ENCODE measurements around the gene MPZL3. TPM values are rescaled to one million over a fixed set of nuclear protein-coding genes. Genes with fewer than 3 reads are reported as not detected.

The MPZL3 gene
- total RNA-seq, 4 donors from 2014 or later, result 6.9 to 15.3 (median 12.3) TPM

GRCh38 chr11:118294053-118294452 lies 41.9 kb upstream of the MPZL3 start:
- no peak for DNase-seq
- intact Hi-C loops (cut with DNase I), result no loop called here
- 89 to 92% methylated on average over 2 of the region's 2 CpGs for WGBS, 2 donors
- no peak for TF ChIP-seq POLR2A (IDR thresholded peaks at IDR 0.05)
- TF ChIP-seq CTCF (IDR thresholded peaks at IDR 0.05), result no peak
- Histone ChIP-seq H3K36me3 (no peaks in the 10 kb centered on the region), H3K27ac (no peak overlapping the region), H3K4me3 (replicated peaks in 1 of 3) (no peak overlapping the region), H3K9me3 (no peaks in the 10 kb centered on the region), H3K4me1 (no peaks in the 10 kb centered on the region), H3K27me3 (no peaks in the 10 kb centered on the region)

DNA sequence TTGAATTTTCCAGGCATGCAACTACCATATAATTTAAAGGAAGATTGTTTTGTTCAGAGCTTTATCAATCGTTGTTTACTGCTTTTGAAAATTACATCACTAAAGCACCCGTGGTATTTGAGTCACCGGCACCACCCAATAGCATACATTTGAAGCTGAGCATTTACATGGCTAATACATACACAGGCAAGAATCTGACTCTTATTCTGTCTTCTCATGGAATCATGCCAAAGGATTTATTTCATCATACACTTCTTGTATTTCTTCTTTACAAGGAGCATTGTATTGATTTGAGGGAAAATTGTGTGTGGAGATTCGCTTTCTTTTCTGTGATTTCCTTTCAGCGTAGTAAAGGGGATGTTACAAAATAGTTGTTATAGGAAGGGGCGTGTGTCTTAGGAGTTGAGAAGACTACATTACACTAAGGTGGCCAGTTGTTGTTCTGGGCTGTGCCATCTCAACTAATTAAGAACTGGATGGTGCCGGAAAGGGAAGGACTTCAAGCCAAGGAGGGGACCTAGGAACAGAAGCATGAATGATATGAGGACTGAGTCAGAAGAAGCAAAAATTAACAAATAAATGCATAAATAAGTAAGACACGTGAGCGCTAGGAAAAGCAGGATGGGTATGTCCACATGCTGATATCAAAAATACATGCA lies 39.4 kb upstream of the MPZL3 start:
- Histone ChIP-seq H3K9me3 (no peaks in the 10 kb centered on the region), H3K27ac (no peak overlapping the region), H3K4me3 (replicated peaks in 1 of 3) (no peak overlapping the region), H3K36me3 (no peaks in the 10 kb centered on the region), H3K4me1 (no peaks in the 10 kb centered on the region), H3K27me3 (no peaks in the 10 kb centered on the region)
- 71 to 80% methylated on average over 9 of the region's 9 CpGs for WGBS, 2 donors
- TF ChIP-seq POLR2A (IDR thresholded peaks at IDR 0.05) (no peak), CTCF (IDR thresholded peaks at IDR 0.05) (no peak)
- intact Hi-C loops (cut with DNase I), result loop anchor here (1.0 kb wide), 1 partner anchor 94 kb away; no protein-coding TSS in a partner anchor
- DNase-seq, result no peak

GRCh38 chr11:118290923-118291322 lies 38.8 kb upstream of the MPZL3 start:
- Histone ChIP-seq H3K4me1 (no peaks in the 10 kb centered on the region), H3K36me3 (no peaks in the 10 kb centered on the region), H3K27me3 (no peaks in the 10 kb centered on the region), H3K27ac (no peak overlapping the region), H3K9me3 (no peaks in the 10 kb centered on the region), H3K4me3 (replicated peaks in 1 of 3) (no peak overlapping the region)
- DNase-seq, result peak; percentile 37 to 46
- 16 to 20% methylated on average over 9 of the region's 9 CpGs for WGBS, 2 donors
- no peak for TF ChIP-seq POLR2A (IDR thresholded peaks at IDR 0.05)
- peak in 5 of 6 experiments; percentile 11 to 81 (median 73) for TF ChIP-seq CTCF (IDR thresholded peaks at IDR 0.05)
- intact Hi-C loops (cut with DNase I), result loop anchor here (1.0 kb wide), 1 partner anchor 94 kb away; no protein-coding TSS in a partner anchor

- no peak for DNase-seq
- H3K36me3 ChIP-seq, result no peaks in the 10 kb centered on the region
- no peak overlapping the region for H3K27ac ChIP-seq
- no peak overlapping the region for H3K4me3 ChIP-seq (replicated peaks in 1 of 3)
- TF ChIP-seq CTCF (IDR thresholded peaks at IDR 0.05) (no peak), POLR2A (IDR thresholded peaks at IDR 0.05) (no peak)
- no peaks in the 10 kb centered on the region for H3K27me3 ChIP-seq
- no peaks in the 10 kb centered on the region for H3K9me3 ChIP-seq
- intact Hi-C loops (cut with DNase I), result no loop called here
- H3K4me1 ChIP-seq, result no peaks in the 10 kb centered on the region
These were observed 37.2 kb upstream of the MPZL3 start for GRCh38 chr11:118289401-118289800.

- H3K27me3 ChIP-seq, result no peaks in the 10 kb centered on the region
- intact Hi-C loops (cut with DNase I), result no loop called here
- no peak overlapping the region for H3K4me3 ChIP-seq (replicated peaks in 1 of 3)
- no peaks in the 10 kb centered on the region for H3K4me1 ChIP-seq
- TF ChIP-seq CTCF (IDR thresholded peaks at IDR 0.05) (no peak), POLR2A (IDR thresholded peaks at IDR 0.05) (no peak)
- DNase-seq, result no peak
- H3K36me3 ChIP-seq, result no peaks in the 10 kb centered on the region
- H3K9me3 ChIP-seq, result no peaks in the 10 kb centered on the region
- no peak overlapping the region for H3K27ac ChIP-seq
- WGBS, 2 donors, result 30 to 87% methylated on average over 1 of the region's 1 CpG
These were observed 34.8 kb upstream of the MPZL3 start for GRCh38 chr11:118287006-118287405.
